Cortex of kidney (tissue), 1 donor: ENCODE data around the gene CT45A6.
"Not testable (repeated sequence)": the region's sequence is repeated elsewhere in the genome, so short reads cannot be mapped to it uniquely, and the experiment has no call there.

Experiments used
- DNase-seq: peaks from one replicate; lab custom pipeline; 2025; lab: John Stamatoyannopoulos, UW

The CT45A6 gene, protein sequence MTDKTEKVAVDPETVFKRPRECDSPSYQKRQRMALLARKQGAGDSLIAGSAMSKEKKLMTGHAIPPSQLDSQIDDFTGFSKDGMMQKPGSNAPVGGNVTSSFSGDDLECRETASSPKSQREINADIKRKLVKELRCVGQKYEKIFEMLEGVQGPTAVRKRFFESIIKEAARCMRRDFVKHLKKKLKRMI

DNA sequence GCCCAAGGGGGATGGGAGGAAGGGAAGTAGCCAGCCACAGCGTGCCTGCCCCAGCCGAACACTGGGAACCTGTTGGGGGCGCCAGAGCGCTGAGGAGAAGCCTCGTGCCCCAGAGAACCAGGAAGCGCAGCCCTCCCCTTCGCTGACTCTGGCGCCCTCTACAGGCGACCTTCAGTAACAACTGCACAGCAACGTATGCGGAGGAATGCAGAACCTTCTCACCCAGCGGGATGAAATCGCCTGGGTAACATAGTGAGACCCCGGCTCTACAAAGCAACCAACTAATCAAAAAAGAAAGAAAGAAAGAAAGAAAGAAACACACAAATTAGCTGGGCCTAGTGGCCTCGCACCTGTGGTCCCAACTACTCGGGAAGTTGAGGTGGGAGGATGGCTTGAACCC, at the start of gene CT45A6:
TSS of gene CT45A6 (minus strand) at position 101 of the 400 bp plus-strand sequence. CDS start 3,794 bp downstream, outside the sequence.
- not testable (repeated sequence) for DNase-seq

GRCh38 chrX:135837180-135837579, 34.6 kb upstream of the CT45A6 start, which contains the start of gene CT45A7:
Gene CT45A7 (minus strand): TSS chrX:135837280. CDS start chrX:135833533, 3,747 bp downstream.
- DNase-seq = not testable (repeated sequence)

DNA sequence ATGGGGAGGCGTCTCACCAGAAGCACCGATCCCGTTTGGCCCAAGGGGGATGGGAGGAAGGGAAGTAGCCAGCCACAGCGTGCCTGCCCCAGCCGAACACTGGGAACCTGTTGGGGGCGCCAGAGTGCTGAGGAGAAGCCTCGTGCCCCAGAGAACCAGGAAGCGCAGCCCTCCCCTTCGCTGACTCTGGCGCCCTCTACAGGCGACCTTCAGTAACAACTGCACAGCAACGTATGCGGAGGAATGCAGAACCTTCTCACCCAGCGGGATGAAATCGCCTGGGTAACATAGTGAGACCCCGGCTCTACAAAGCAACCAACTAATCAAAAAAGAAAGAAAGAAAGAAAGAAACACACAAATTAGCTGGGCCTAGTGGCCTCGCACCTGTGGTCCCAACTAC, 17.3 kb upstream of the CT45A6 start, which contains the start of gene CT45A2:
TSS of gene CT45A2 (minus strand) at position 101 of the 400 bp plus-strand sequence. CDS start 3,747 bp downstream, outside the sequence.
- DNase-seq = not testable (repeated sequence)

DNA sequence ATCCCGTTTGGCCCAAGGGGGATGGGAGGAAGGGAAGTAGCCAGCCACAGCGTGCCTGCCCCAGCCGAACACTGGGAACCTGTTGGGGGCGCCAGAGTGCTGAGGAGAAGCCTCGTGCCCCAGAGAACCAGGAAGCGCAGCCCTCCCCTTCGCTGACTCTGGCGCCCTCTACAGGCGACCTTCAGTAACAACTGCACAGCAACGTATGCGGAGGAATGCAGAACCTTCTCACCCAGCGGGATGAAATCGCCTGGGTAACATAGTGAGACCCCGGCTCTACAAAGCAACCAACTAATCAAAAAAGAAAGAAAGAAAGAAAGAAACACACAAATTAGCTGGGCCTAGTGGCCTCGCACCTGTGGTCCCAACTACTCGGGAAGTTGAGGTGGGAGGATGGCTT, 17.2 kb downstream of the CT45A6 start, which contains the start of gene CT45A5:
TSS of gene CT45A5 (minus strand) at position 101 of the 400 bp plus-strand sequence. CDS start 3,774 bp downstream, outside the sequence.
- DNase-seq = not testable (repeated sequence)

- DNase-seq = not testable (repeated sequence)
These were observed 34.5 kb downstream of the CT45A6 start, which contains the start of gene CT45A3 for GRCh38 chrX:135768091-135768490. Gene CT45A3 (minus strand): TSS chrX:135768191. CDS start chrX:135764444, 3,747 bp downstream.

DNA sequence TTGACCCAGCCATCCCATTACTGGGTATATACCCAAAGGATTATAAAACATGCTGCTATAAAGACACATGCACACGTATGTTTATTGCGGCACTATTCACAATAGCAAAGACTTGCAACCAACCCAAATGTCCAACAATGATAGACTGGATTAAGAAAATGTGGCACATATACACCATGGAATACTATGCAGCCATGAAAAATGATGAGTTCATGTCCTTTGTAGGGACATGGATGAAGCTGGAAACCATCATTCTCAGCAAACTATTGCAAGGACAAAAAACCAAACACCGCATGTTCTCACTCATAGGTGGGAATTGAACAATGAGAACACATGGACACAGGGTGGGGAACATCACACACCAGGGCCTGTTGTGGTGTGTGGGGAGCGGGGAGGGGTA, 57.8 kb downstream of the CT45A6 start:
- DNase-seq = not testable (repeated sequence)
